Measurements from ENCODE around the gene AFF3.

AFF3 gene

GRCh38 chr2:99643787-99644418 is 498.5 kb downstream of the AFF3 start:
- ChIA-PET CTCF (no interaction called here), POLR2A (no interaction called here)
- no peak for DNase-seq (ENCODE audit: extremely low spot score)
- TF ChIP-seq CTCF (IDR thresholded peaks at IDR 0.05; ENCODE audit: control extremely low read depth, extremely low read depth, low read depth, missing control alignments) = no peak

GRCh38 chr2:99641999-99642398 is 500.4 kb downstream of the AFF3 start:
- TF ChIP-seq CTCF (IDR thresholded peaks at IDR 0.05; ENCODE audit: control extremely low read depth, extremely low read depth, low read depth, missing control alignments) = no peak
- CTCF ChIA-PET = no interaction called here
- POLR2A ChIA-PET = no interaction called here
- no peak for DNase-seq (ENCODE audit: extremely low spot score)

- ChIA-PET POLR2A (no interaction called here), CTCF (interaction anchor here (1.4 kb wide), 1 partner anchor 16 kb away, joined by 3 read pairs; no protein-coding TSS in a partner anchor)
- TF ChIP-seq CTCF (IDR thresholded peaks at IDR 0.05; ENCODE audit: control extremely low read depth, extremely low read depth, low read depth, missing control alignments) = no peak
- DNase-seq (ENCODE audit: extremely low spot score) = no peak
Measured at GRCh38 chr2:99640635-99641151, 501.7 kb downstream of the AFF3 start.

GRCh38 chr2:99638791-99639190 is 503.6 kb downstream of the AFF3 start:
- no peak for DNase-seq (ENCODE audit: extremely low spot score)
- CTCF ChIA-PET = no interaction called here
- POLR2A ChIA-PET = no interaction called here
- TF ChIP-seq CTCF (IDR thresholded peaks at IDR 0.05; ENCODE audit: control extremely low read depth, extremely low read depth, low read depth, missing control alignments) = no peak

- ChIA-PET CTCF (no interaction called here), POLR2A (no interaction called here)
- no peak for TF ChIP-seq CTCF (IDR thresholded peaks at IDR 0.05; ENCODE audit: control extremely low read depth, extremely low read depth, low read depth, missing control alignments)
- DNase-seq (ENCODE audit: extremely low spot score) = no peak
Measured at GRCh38 chr2:99637159-99637697, 505.2 kb downstream of the AFF3 start.

GRCh38 chr2:99636144-99637034 is 506.0 kb downstream of the AFF3 start:
- DNase-seq (ENCODE audit: extremely low spot score) = no peak
- CTCF ChIA-PET = no interaction called here
- POLR2A ChIA-PET = no interaction called here
- TF ChIP-seq CTCF (IDR thresholded peaks at IDR 0.05; ENCODE audit: control extremely low read depth, extremely low read depth, low read depth, missing control alignments) = no peak
